ENCODE data around the gene ZNF653.

The ZNF653 gene

GRCh38 chr19:11494634-11495285, 10.9 kb downstream of the ZNF653 start:
- H3K4me3 ChIP-seq (ENCODE audit: low read length): no peak overlapping the region
- DNase-seq (ENCODE audit: low read depth): no peak
- TF ChIP-seq, protein P1, sequence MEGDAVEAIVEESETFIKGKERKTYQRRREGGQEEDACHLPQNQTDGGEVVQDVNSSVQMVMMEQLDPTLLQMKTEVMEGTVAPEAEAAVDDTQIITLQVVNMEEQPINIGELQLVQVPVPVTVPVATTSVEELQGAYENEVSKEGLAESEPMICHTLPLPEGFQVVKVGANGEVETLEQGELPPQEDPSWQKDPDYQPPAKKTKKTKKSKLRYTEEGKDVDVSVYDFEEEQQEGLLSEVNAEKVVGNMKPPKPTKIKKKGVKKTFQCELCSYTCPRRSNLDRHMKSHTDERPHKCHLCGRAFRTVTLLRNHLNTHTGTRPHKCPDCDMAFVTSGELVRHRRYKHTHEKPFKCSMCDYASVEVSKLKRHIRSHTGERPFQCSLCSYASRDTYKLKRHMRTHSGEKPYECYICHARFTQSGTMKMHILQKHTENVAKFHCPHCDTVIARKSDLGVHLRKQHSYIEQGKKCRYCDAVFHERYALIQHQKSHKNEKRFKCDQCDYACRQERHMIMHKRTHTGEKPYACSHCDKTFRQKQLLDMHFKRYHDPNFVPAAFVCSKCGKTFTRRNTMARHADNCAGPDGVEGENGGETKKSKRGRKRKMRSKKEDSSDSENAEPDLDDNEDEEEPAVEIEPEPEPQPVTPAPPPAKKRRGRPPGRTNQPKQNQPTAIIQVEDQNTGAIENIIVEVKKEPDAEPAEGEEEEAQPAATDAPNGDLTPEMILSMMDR (IDR thresholded peaks at IDR 0.05; ENCODE audit: insufficient read depth, low read depth, low read length, missing control alignments): no peak

DNA sequence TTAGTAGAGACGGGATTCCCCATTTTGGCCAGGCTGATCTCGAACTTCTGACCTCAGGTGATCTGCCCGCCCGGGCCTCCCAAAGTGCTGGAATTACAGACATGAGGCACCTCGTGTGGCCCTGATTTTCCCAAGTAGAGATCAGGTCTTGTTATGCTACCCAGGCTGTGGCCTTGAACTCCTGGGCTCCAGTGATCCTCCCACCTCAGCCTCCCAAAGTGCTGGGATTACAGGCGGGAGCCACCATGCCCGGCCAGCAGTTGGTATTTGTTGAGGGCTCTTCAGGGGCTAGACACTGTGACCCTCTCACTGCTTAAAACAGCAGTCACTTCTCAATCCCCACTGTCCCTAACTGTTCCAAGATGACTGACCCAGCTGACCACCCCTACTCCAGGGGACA, 16.3 kb downstream of the ZNF653 start:
- DNase-seq (ENCODE audit: low read depth): no peak
- TF ChIP-seq, protein P1 (IDR thresholded peaks at IDR 0.05; ENCODE audit: insufficient read depth, low read depth, low read length, missing control alignments): no peak
- no peak overlapping the region for H3K4me3 ChIP-seq (ENCODE audit: low read length)

DNA sequence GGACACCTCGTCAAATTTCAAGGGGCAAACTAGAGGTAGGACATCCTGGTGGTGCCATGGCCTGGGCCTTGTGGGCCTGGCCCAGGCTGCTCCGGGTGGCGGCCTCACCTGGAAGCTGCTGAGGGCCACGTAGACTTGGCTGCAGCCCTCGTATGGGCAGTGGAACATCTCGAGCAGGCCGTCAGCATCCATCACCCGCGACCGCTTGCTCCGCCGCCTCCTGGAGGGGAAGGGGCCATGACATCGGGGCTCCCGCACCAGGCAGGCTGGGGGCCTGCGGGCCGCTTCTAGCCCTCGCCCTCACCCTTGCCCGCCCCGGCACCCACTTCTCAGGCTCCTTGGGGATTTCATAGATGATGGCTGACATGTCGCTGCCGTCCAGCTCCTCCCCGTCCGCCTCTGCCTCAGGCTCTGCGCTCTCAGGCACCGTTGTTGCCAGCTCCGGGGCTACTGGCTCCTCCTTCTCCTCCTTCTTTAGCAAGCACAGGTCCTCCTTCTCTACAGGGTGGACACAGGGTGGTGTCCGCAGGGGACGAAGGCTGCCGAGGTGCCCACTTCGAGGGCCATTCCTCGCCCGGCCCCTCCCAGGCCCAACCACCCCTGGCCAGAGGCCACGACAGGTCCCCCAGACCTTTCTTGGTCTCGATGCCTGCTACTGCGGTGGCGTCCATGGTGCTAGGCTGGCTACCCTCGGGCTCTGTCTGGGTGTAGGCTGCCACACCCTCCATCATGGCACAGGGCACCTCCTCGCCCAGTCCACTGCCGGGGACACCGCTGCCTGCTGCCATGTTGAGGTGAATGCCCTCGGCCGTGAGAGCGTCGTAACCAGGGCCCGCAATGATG, 18.8 kb downstream of the ZNF653 start:
- no peak overlapping the region for H3K4me3 ChIP-seq (ENCODE audit: low read length)
- TF ChIP-seq, protein P1 (IDR thresholded peaks at IDR 0.05; ENCODE audit: insufficient read depth, low read depth, low read length, missing control alignments): no peak
- no peak for DNase-seq (ENCODE audit: low read depth)

GRCh38 chr19:11485245-11485837, 20.3 kb downstream of the ZNF653 start:
- DNase-seq (ENCODE audit: low read depth): no peak
- TF ChIP-seq, protein P1 (IDR thresholded peaks at IDR 0.05; ENCODE audit: insufficient read depth, low read depth, low read length, missing control alignments): no peak
- H3K4me3 ChIP-seq (ENCODE audit: low read length): no peak overlapping the region

GRCh38 chr19:11483366-11484111, 22.1 kb downstream of the ZNF653 start:
- no peak overlapping the region for H3K4me3 ChIP-seq (ENCODE audit: low read length)
- TF ChIP-seq, protein P1 (IDR thresholded peaks at IDR 0.05; ENCODE audit: insufficient read depth, low read depth, low read length, missing control alignments): no peak
- no peak for DNase-seq (ENCODE audit: low read depth)

- DNase-seq (ENCODE audit: low read depth): peak; percentile 76
- peak overlapping the region; percentile 5 for H3K4me3 ChIP-seq (ENCODE audit: low read length)
- TF ChIP-seq, protein P1 (IDR thresholded peaks at IDR 0.05; ENCODE audit: insufficient read depth, low read depth, low read length, missing control alignments): peak; percentile 51
These were observed 23.1 kb downstream of the ZNF653 start for GRCh38 chr19:11482384-11483050.
